Endothelial cell of umbilical vein (primary cell): ENCODE results near the gene USP25. TPM values are rescaled to one million over a fixed set of nuclear protein-coding genes. Genes with fewer than 3 reads are reported as not detected.

Experiments
- BruUV-seq: library from RNA; stranded (reverse); fragments of 400-500 nt; replicated peaks from 2 replicates; lab custom pipeline; 2021; lab: Mats Ljungman, UMichigan
- CTCF ChIA-PET: fragments of 300-600, 350-600 bp; sonication (Branson Sonifier 250); formaldehyde crosslinking; loops from one replicate; lab custom pipeline; 2021; ENCODE audit warnings: antibody characterized with exemption, inconsistent platforms; lab: Charles Lee
- POLR2A ChIA-PET: fragments of 300-600, 350-600 bp; sonication (Branson Sonifier 250); formaldehyde crosslinking; loops from one replicate; lab custom pipeline; 2021; ENCODE audit warnings: antibody characterized with exemption, inconsistent platforms; lab: Charles Lee
- DNase-seq: peaks from one replicate; pipeline ENCODE4 v3.0.0-alpha.2; 2011; ENCODE audit warnings: low read depth, low spot score
- FAIRE-seq: peaks from 2 replicates; lab custom pipeline; 2011; peaks lifted over from hg19 to GRCh38; lab: Jason Lieb, UNC
- H2AFZ ChIP-seq: 2 replicates; pipeline ENCODE4 v1.6.0; 2012; ENCODE audit warnings: low read depth, low read length, control low read depth, inconsistent platforms
- H3K27ac ChIP-seq: 2 replicates; pipeline ENCODE4 v1.5.1; 2011; ENCODE audit warnings: low read depth, mild to moderate bottlenecking, control low read depth, low read length, moderate library complexity; ENCODE audit not compliant: insufficient read depth
- H3K27me3 ChIP-seq, 2 experiments: 2 replicates each; pipeline versions ENCODE4 v1.6.0 to v1.6.1; 2011; ENCODE audit warnings: low read length in 2 of 2, mixed read lengths in 1 of 2; ENCODE audit not compliant: control insufficient read depth in 2 of 2, insufficient read depth in 2 of 2
- H3K36me3 ChIP-seq, 2 experiments: 2 replicates in 1 of 2; 3 replicates in 1 of 2; pipeline ENCODE4 v1.5.1; 2011; ENCODE audit warnings: low read length in 2 of 2, mild to moderate bottlenecking in 1 of 2, moderate library complexity in 1 of 2; ENCODE audit not compliant: control insufficient read depth in 2 of 2, insufficient read depth in 2 of 2; ENCODE audit errors: extremely low read depth in 1 of 2
- H3K4me1 ChIP-seq: 3 replicates; pipeline ENCODE4 v1.5.1; 2011; ENCODE audit warnings: mild to moderate bottlenecking, low read length; ENCODE audit not compliant: control insufficient read depth, insufficient read depth; ENCODE audit errors: extremely low read depth
- H3K4me2 ChIP-seq: 2 replicates; pipeline ENCODE4 v1.6.1; 2011; ENCODE audit warnings: low read length, control low read depth, mixed read lengths; ENCODE audit not compliant: insufficient read depth
- H3K4me3 ChIP-seq, 3 experiments: fragments of 200-600 bp in 1 of 3; sonication (generic), shearing (Covaris generic) in 1 of 3; replicated peaks in 1 of 3; 2 replicates each; pipeline ENCODE4 v1.5.1; 2011 to 2016; ENCODE audit warnings: control low read depth in 3 of 3, low read length in 3 of 3, mild to moderate bottlenecking in 2 of 3, inconsistent platforms in 1 of 3, low read depth in 1 of 3, moderate library complexity in 1 of 3; ENCODE audit not compliant: insufficient read depth in 1 of 3
- H3K79me2 ChIP-seq: 2 replicates; pipeline ENCODE4 v1.6.0; 2012; ENCODE audit warnings: low read length, inconsistent platforms; ENCODE audit not compliant: control insufficient read depth, insufficient read depth
- H3K9ac ChIP-seq: replicated peaks from 2 replicates; pipeline ENCODE3; 2011; ENCODE audit warnings: low read length, control low read depth; ENCODE audit not compliant: insufficient read depth; ENCODE audit errors: extremely low read depth
- H3K9me1 ChIP-seq: replicated peaks from 3 replicates; pipeline ENCODE4 v1.6.0; 2011; ENCODE audit warnings: mild to moderate bottlenecking, low read length; ENCODE audit not compliant: control insufficient read depth, insufficient read depth; ENCODE audit errors: extremely low read depth
- H3K9me3 ChIP-seq: replicated peaks from 2 replicates; pipeline ENCODE4 v1.5.1; 2012; ENCODE audit warnings: low read length, inconsistent platforms; ENCODE audit not compliant: control insufficient read depth, insufficient read depth
- H4K20me1 ChIP-seq: replicated peaks from 2 replicates; pipeline ENCODE3; 2011; ENCODE audit warnings: mild to moderate bottlenecking, low read length; ENCODE audit not compliant: control insufficient read depth, insufficient read depth; ENCODE audit errors: extremely low read depth
- CTCF ChIP-seq, 2 donors: IDR thresholded peaks; 1 replicate in 1 of 2; 2 replicates in 1 of 2; pipeline ENCODE4 v1.5.1; 2011; ENCODE audit warnings: low read length in 2 of 2, mild to moderate bottlenecking in 2 of 2, moderate library complexity in 2 of 2, control low read depth in 1 of 2, inconsistent platforms in 1 of 2, low read depth in 1 of 2; ENCODE audit not compliant: insufficient read depth in 1 of 2; ENCODE audit errors: extremely low read depth in 1 of 2
- EZH2 ChIP-seq: IDR thresholded peaks from 2 replicates; pipeline ENCODE4 v1.6.1; 2012; ENCODE audit warnings: borderline replicate concordance, low read depth, mild to moderate bottlenecking, moderate library complexity, low read length, inconsistent platforms; ENCODE audit not compliant: severe bottlenecking
- FOS ChIP-seq: IDR thresholded peaks from 2 replicates; pipeline ENCODE4 v1.6.1; 2011; ENCODE audit warnings: mild to moderate bottlenecking, low read length, moderate library complexity, borderline replicate concordance; ENCODE audit not compliant: insufficient read depth
- GATA2 ChIP-seq: IDR thresholded peaks from 2 replicates; pipeline ENCODE4 v1.7.0; 2011; ENCODE audit warnings: low read depth, mild to moderate bottlenecking, moderate library complexity, mixed read lengths, low read length; ENCODE audit not compliant: insufficient read length, insufficient read depth
- JUN ChIP-seq: IDR thresholded peaks from 2 replicates; pipeline ENCODE4 v1.6.1; 2011; ENCODE audit warnings: borderline replicate concordance, low read depth; ENCODE audit not compliant: insufficient read length, insufficient read depth
- MAX ChIP-seq: IDR thresholded peaks from 2 replicates; pipeline ENCODE4 v1.6.1; 2011; ENCODE audit not compliant: insufficient read depth, insufficient read length
- MYC ChIP-seq: IDR thresholded peaks from one replicate; pipeline ENCODE4 v1.6.1; 2011; ENCODE audit warnings: mild to moderate bottlenecking, low read depth, low read length
- POLR2A ChIP-seq: IDR thresholded peaks from 2 replicates; pipeline ENCODE4 v1.6.1; 2012; ENCODE audit warnings: low read depth, mild to moderate bottlenecking, control low read depth, low read length
- POLR2AphosphoS5 ChIP-seq: IDR thresholded peaks from 2 replicates; pipeline ENCODE4 v1.6.1; 2012; ENCODE audit warnings: low read depth, mild to moderate bottlenecking, control low read depth, low read length, moderate library complexity; ENCODE audit not compliant: insufficient read depth
- dilution Hi-C: fragments of 300-500 bp; cut with MboI; formaldehyde crosslinking; loops from one replicate; pipeline ENCODE4 v1.15.0; 2019; ENCODE audit warnings: low sequenced_read_pairs; ENCODE audit not compliant: extremely low pct_ligation_motif_present
- intact Hi-C: fragments of 100-400 bp; cut with micrococcal nuclease; formaldehyde crosslinking; loops from one replicate; pipeline ENCODE4 v1.10.0; 2022
- polyA plus RNA-seq, 4 experiments: library from polyadenylated mRNA; depleted of rRNA in 3 of 4; stranded (reverse) in 3 of 4; unstranded in 1 of 4; fragments of >200 nt; gene quantifications; 2 replicates each; pipeline versions ENCODE4 v1.2.1 to v1.2.3, GENCODE V29; 2011 to 2012; ENCODE audit warnings: missing spikeins in 1 of 4
- total RNA-seq: library from RNA; stranded (reverse); gene quantifications from 2 replicates; pipeline ENCODE4 v1.2.3, GENCODE V29; 2021

Gene USP25
- total and polyA plus RNA-seq, 2 donors (not counting 3 experiments of a cell fraction or from before 2014, with no cell fraction given), result 14.4 to 67.5 TPM

DNA sequence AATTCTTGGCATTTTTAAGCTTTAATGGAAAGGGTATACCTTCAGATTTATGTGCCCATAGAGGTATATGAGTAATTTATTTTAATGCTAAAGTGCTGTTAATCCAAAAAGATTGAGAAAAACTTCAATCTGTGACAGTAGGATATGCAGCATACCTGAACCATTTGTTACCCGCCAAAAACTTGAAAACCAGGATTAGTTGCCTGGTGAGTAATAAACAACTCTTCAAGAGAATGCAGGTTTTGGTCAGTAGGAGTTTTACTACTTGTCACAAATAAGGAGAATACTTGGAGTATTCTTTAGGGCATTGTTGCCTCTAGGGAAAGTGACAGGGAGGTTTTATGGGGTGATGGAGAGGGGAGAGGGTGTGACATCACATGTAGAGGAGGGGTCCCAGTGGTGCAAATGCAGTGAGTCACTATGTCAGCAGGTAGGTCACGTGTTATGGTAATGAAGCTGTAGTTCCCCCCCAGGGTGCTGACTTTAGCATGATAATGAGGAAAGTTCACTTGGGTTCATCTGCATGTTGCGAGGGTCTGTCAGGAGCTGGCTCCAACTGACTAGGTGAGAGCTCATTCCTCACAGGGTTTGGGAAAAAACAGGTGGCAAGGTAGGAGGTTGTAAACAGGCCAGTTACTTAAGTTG is 23.1 kb downstream of the USP25 start:
- Histone ChIP-seq H3K4me1 (peaks cover 34% of the 10 kb centered on the region), H3K27ac (no peak overlapping the region), H3K79me2 (peaks cover 99% of the 10 kb centered on the region), H3K9me1 (peaks cover 3% of the 10 kb centered on the region), H3K9ac (no peak overlapping the region), H3K36me3 (no peaks in the 10 kb centered on the region), H3K4me3 (no peak overlapping the region), H2AFZ (no peak overlapping the region), H4K20me1 (peaks cover 10% of the 10 kb centered on the region), H3K4me2 (no peak overlapping the region), H3K9me3 (no peaks in the 10 kb centered on the region), H3K27me3 (no peaks in the 10 kb centered on the region)
- dilution Hi-C loops (no loop called here), intact Hi-C loops (no loop called here)
- TF ChIP-seq POLR2AphosphoS5 (no peak), CTCF (IDR thresholded peaks at IDR 0.05; ENCODE audit: extremely low read depth in 1 of 2, insufficient read depth in 1 of 2, low read depth in 1 of 2, low read length in 2 of 2) (no peak), MAX (no peak), MYC (no peak), JUN (no peak), FOS (no peak), EZH2 (no peak), GATA2 (no peak), POLR2A (no peak)
- no TSS peak for BruUV-seq
- no peak for FAIRE-seq
- DNase-seq, result no peak
- CTCF ChIA-PET, result interaction anchor here (0.6 to 1.1 kb wide), 2 partner anchors 9 to 88 kb away, joined by 3 read pairs; no protein-coding TSS in a partner anchor
- POLR2A ChIA-PET, result no interaction called here
